ENCODE data around the gene RNF112.

DNA sequence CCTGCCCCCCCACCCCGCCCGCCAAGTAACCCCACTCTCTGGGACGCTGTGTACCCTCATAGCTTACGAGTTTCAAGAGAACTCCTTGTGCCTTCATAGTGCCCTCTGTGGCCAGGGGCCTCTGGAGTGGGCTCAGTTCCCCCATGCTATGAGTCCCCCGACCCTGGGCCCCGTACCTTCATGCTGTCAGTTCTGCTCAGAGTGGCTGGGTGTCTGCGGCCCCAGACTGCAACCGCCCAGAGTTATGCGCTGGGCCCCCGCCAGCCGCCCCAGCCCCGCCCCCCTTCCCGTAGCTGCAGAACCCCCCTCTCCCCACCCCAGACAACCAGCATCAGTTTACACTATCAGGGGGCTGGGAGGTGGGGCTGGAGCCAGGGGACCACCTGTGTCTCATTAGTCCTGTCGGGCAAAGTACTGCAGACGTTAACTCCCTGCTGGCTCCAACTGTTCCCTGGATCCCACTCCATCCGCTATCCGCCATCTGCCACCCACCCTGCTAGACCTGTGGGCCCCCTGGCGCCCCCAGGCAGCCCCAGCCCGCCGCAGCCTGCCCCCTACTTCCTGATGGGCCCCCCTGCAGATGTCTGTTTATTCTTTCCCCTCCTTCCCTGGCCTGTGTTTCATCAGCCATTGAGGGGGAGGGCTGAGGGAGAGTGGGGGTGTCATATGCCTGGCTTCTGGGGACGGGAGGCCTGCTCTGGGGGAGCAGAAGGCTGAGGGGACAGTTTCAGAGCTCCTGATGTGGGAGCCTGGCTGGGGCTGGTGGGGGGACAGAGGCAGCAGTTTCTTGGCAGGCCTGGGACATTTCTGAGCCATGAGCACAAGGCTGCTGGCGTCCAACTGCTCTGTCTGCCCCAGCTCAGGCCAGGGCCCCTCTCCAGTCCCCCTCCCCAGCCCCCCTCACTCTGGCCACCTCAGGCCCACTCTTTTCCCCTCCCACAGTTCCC, 23.8 kb upstream of the RNF112 start, which contains the start of gene MFAP4:
- TF ChIP-seq YY1 (IDR thresholded peaks at IDR 0.05; ENCODE audit: insufficient read depth, insufficient read length) (no peak), SUZ12 (IDR thresholded peaks at IDR 0.05; ENCODE audit: extremely low read depth, insufficient read depth, insufficient read length) (no peak)
